CD4-positive, CD25-positive, alpha-beta regulatory T cell (primary cell): ENCODE measurements around the gene LDB2. TPM values are rescaled to one million over a fixed set of nuclear protein-coding genes. Genes with fewer than 3 reads are reported as not detected.

ENCODE experiments used
- ATAC-seq, 2 donors: fragments of 150-1000 bp; cut with Tn5 transposase; one replicate each; pipeline ENCODE4 v1.10.0; 2021; ENCODE audit warnings: low read depth in 2 of 2, moderate number of reproducible peaks in 2 of 2, moderate library complexity in 1 of 2
- DNase-seq, 3 donors: peaks; one replicate each; pipeline versions ENCODE4 v3.0.0 to v3.0.0-alpha.2; 2012 to 2022; ENCODE audit warnings: mixed read lengths in 1 of 3
- H3K27ac ChIP-seq: one replicate; pipeline ENCODE4 v1.7.0; 2013; ENCODE audit warnings: mild to moderate bottlenecking, low read length; ENCODE audit not compliant: insufficient read depth, poor library complexity, severe bottlenecking
- H3K27me3 ChIP-seq: one replicate; pipeline ENCODE4 v1.7.0; 2013; ENCODE audit warnings: low read length; ENCODE audit not compliant: control insufficient read depth, insufficient read depth
- H3K36me3 ChIP-seq: one replicate; pipeline ENCODE4 v1.7.0; 2013; ENCODE audit warnings: mild to moderate bottlenecking, low read length, moderate library complexity; ENCODE audit not compliant: control insufficient read depth, insufficient read depth
- H3K4me1 ChIP-seq: 2 replicates; pipeline ENCODE4 v1.7.0; 2013; ENCODE audit warnings: mild to moderate bottlenecking, low read length; ENCODE audit not compliant: insufficient read depth, control insufficient read depth, poor library complexity, severe bottlenecking
- H3K4me3 ChIP-seq: one replicate; pipeline ENCODE4 v1.7.0; 2013; ENCODE audit warnings: low read depth, mild to moderate bottlenecking, low read length, moderate library complexity
- H3K9me3 ChIP-seq, 2 experiments: 1 replicate in 1 of 2; 2 replicates in 1 of 2; pipeline ENCODE4 v1.7.0; 2013; ENCODE audit warnings: low read length in 2 of 2, mild to moderate bottlenecking in 1 of 2, moderate library complexity in 1 of 2; ENCODE audit not compliant: control insufficient read depth in 2 of 2
- H3K27ac Mint-ChIP-seq, 3 donors: one replicate each; pipeline ENCODE4 v1.8.0; 2020 to 2022; ENCODE audit warnings: mild to moderate bottlenecking in 3 of 3, mixed read lengths in 3 of 3, moderate library complexity in 2 of 3
- H3K27me3 Mint-ChIP-seq: one replicate; pipeline ENCODE4 v1.8.0; 2022; ENCODE audit warnings: mild to moderate bottlenecking, mixed read lengths
- H3K36me3 Mint-ChIP-seq: one replicate; pipeline ENCODE4 v1.8.0; 2020; ENCODE audit warnings: mixed read lengths
- H3K4me1 Mint-ChIP-seq, 4 donors: one replicate each; pipeline ENCODE4 v1.8.0; 2020 to 2022; ENCODE audit warnings: mixed read lengths in 4 of 4, mild to moderate bottlenecking in 1 of 4
- H3K4me3 Mint-ChIP-seq, 4 donors: one replicate each; pipeline ENCODE4 v1.8.0; 2020 to 2022; ENCODE audit warnings: mild to moderate bottlenecking in 4 of 4, mixed read lengths in 4 of 4, moderate library complexity in 3 of 4
- H3K9me3 Mint-ChIP-seq, 7 donors: one replicate each; pipeline ENCODE4 v1.8.0; 2020 to 2022; ENCODE audit warnings: mixed read lengths in 7 of 7, mild to moderate bottlenecking in 3 of 7, moderate library complexity in 2 of 7
- polyA plus RNA-seq, 4 donors: library from polyadenylated mRNA; unstranded; fragments of 300-500 nt; fragmentation: Illumina TruSeq; gene quantifications; one replicate each; pipeline ENCODE4 v1.2.3, GENCODE V29; 2021
- total RNA-seq: library from RNA; stranded (reverse); gene quantifications from one replicate; pipeline ENCODE4 v1.2.3, GENCODE V29; 2022

LDB2 gene
- total and polyA plus RNA-seq, 5 donors from 2014 or later: not detected

DNA sequence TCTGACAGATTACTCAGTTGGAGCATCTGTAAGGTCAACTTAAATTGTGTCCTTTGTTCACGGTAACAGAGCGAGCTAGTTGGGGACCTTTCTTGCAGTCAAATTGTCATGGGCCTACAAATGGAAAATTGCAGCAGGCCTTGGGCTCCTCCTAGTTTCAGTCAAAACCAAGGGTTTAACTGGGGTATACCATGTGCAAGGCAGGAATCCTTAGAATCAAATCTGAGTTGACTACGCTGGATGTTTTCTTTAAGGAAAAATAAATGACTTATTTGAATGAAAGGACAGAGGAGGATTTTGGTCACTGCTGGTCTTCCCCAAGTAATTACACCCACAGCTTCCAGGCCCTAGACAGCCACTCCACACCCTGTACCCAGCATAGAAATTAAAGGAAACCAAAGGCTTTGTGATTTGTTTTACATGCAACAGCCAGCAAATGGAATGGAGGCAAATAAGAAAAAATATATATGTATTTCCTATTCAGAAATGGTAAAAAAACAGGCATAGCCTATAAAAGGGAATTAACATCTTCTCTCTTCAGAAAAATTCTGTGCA lies 307.1 kb downstream of the LDB2 start:
- Mint-ChIP-seq H3K9me3 (peaks cover 0 to 4% (median 0%) of the 10 kb centered on the region in 7 donors), H3K27me3 (no peaks in the 10 kb centered on the region), H3K36me3 (no peaks in the 10 kb centered on the region), H3K4me3 (no peak overlapping the region), H3K4me1 (no peaks in the 10 kb centered on the region), H3K27ac (no peak overlapping the region)
- Histone ChIP-seq H3K27me3 (no peaks in the 10 kb centered on the region), H3K27ac (no peak overlapping the region), H3K4me1 (no peaks in the 10 kb centered on the region), H3K9me3 (no peaks in the 10 kb centered on the region), H3K4me3 (no peak overlapping the region), H3K36me3 (no peaks in the 10 kb centered on the region)
- ATAC-seq (no peak), DNase-seq (no peak)

DNA sequence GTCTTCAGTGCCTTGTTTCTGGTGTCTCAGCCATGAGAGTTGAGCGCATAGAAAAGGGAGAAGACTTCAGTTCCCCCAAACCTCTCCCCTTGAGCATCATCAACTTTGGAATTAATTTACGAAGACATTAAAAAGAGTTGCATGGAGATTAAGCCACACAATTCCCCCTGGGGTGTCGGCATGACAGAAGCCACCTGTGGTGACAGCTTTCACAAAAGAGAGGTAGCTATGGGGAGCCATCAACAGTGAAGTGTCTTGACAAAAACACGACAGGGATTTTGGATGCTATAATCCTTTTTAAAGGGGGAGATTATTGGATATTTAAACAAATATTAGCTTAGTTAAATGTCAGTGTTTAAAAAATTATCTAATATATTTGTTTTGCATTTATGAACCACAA lies 307.6 kb downstream of the LDB2 start:
- no peaks in the 10 kb centered on the region for H3K9me3 ChIP-seq
- H3K4me1 ChIP-seq: no peaks in the 10 kb centered on the region
- H3K36me3 Mint-ChIP-seq: no peaks in the 10 kb centered on the region
- ATAC-seq (no peak), DNase-seq (no peak)
- H3K4me3 Mint-ChIP-seq: no peak overlapping the region
- H3K27ac Mint-ChIP-seq: no peak overlapping the region
- no peaks in the 10 kb centered on the region for H3K27me3 ChIP-seq
- no peaks in the 10 kb centered on the region for H3K27me3 Mint-ChIP-seq
- no peak overlapping the region for H3K27ac ChIP-seq
- H3K4me3 ChIP-seq: no peak overlapping the region
- H3K4me1 Mint-ChIP-seq: no peaks in the 10 kb centered on the region
- no peaks in the 10 kb centered on the region for H3K36me3 ChIP-seq
- peaks cover 0 to 4% (median 0%) of the 10 kb centered on the region in 7 donors for H3K9me3 Mint-ChIP-seq

DNA sequence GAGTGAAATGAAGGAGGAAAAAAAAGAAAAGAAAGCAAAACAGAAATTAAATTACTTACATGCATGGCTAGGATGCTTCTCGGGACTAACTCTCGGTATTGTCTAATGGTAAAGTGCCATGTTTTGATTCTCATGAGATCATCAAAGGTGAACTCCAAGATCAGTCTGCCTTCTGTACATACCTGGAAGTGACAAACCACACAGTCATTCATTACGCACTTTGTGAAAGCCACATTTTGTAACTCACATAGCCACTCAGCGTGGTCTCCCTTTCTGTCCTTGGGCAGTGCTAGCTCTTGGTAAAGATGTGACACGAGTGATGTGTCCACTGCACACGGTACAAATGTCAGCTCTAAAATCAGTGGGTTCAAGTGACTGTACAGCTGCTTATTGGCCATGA lies 309.8 kb downstream of the LDB2 start:
- no peaks in the 10 kb centered on the region for H3K27me3 ChIP-seq
- no peaks in the 10 kb centered on the region for H3K4me1 Mint-ChIP-seq
- H3K4me3 Mint-ChIP-seq: no peak overlapping the region
- ATAC-seq (no peak), DNase-seq (no peak)
- H3K36me3 ChIP-seq: no peaks in the 10 kb centered on the region
- no peak overlapping the region for H3K27ac Mint-ChIP-seq
- H3K27me3 Mint-ChIP-seq: no peaks in the 10 kb centered on the region
- no peak overlapping the region for H3K27ac ChIP-seq
- no peak overlapping the region for H3K4me3 ChIP-seq
- no peaks in the 10 kb centered on the region for H3K9me3 ChIP-seq
- no peaks in the 10 kb centered on the region for H3K4me1 ChIP-seq
- peaks cover 0 to 4% (median 2%) of the 10 kb centered on the region in 7 donors for H3K9me3 Mint-ChIP-seq
- no peaks in the 10 kb centered on the region for H3K36me3 Mint-ChIP-seq

DNA sequence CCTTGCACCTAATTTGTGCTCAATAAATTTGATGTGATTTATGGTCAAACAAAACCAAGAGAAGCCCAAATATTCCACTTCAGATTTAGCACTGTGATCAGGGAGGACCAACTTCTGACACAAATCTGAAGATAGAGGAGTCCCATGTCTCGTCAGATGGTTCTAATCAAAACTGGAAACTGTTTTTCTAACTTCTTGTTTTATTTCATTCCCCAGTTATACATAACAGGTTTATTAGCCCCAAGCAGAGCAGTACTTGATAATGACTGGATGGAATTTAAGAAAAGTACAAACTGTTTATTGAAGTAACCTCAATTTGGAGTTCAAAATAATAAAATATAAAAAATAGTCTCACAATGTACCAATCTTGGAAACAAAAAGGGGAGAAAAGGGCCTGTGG lies 310.3 kb downstream of the LDB2 start:
- Mint-ChIP-seq H3K27ac (no peak overlapping the region), H3K36me3 (no peaks in the 10 kb centered on the region), H3K27me3 (no peaks in the 10 kb centered on the region), H3K4me1 (no peaks in the 10 kb centered on the region), H3K4me3 (no peak overlapping the region), H3K9me3 (peaks cover 0 to 4% (median 2%) of the 10 kb centered on the region in 7 donors)
- Histone ChIP-seq H3K4me1 (no peaks in the 10 kb centered on the region), H3K27ac (no peak overlapping the region), H3K9me3 (no peaks in the 10 kb centered on the region), H3K4me3 (no peak overlapping the region), H3K27me3 (no peaks in the 10 kb centered on the region), H3K36me3 (no peaks in the 10 kb centered on the region)
- no peak for ATAC-seq
- no peak for DNase-seq

DNA sequence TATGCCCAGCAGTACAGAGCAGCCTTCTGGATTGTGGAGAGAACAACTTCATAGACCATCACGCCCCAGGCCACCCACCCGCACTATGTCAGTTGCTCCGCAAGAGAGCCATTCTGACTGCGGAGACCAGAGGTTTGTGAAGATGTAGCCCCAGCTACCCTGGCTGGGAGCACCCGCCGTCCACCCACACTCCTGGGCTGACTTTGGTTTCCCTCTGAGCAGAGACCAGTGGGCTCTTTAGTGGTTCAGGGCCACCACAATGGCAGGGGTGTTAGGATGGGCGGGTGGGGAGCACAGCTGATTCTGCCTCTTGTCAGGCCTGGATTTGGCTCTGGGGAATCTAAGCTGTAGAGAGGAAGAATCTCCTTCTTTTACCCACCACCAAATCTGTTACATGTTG lies 313.4 kb downstream of the LDB2 start:
- ATAC-seq: no peak
- H3K9me3 Mint-ChIP-seq: peaks cover 0 to 8% (median 3%) of the 10 kb centered on the region in 7 donors
- H3K4me1 Mint-ChIP-seq: no peaks in the 10 kb centered on the region
- H3K27me3 ChIP-seq: no peaks in the 10 kb centered on the region
- no peaks in the 10 kb centered on the region for H3K27me3 Mint-ChIP-seq
- no peak for DNase-seq
- H3K27ac Mint-ChIP-seq: no peak overlapping the region
- no peaks in the 10 kb centered on the region for H3K36me3 ChIP-seq
- H3K4me3 ChIP-seq: no peak overlapping the region
- no peak overlapping the region for H3K27ac ChIP-seq
- H3K36me3 Mint-ChIP-seq: no peaks in the 10 kb centered on the region
- H3K4me3 Mint-ChIP-seq: no peak overlapping the region
- no peaks in the 10 kb centered on the region for H3K4me1 ChIP-seq
- H3K9me3 ChIP-seq: no peaks in the 10 kb centered on the region

DNA sequence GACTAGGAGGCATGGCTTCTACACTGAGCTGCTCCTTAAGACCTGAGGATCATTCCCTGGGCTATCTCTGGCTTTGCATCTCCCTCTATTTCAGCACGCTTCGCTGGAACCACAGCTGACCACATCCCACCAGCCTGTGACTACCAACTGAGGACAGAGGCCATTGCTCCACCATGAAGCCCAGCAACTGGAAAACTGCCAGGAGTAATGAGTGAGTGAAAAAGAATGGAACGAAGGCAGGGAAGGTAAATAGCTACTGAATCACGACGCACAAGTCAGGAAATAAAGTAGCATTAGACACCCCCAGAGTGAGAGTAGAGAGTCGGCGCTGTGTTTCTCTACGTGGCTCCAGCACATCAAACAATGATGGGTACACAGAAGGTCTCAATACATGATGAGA lies 314.7 kb downstream of the LDB2 start:
- H3K9me3 ChIP-seq: no peaks in the 10 kb centered on the region
- DNase-seq (no peak), ATAC-seq (no peak)
- H3K36me3 ChIP-seq: no peaks in the 10 kb centered on the region
- H3K27ac ChIP-seq: no peak overlapping the region
- Mint-ChIP-seq H3K27me3 (no peaks in the 10 kb centered on the region), H3K9me3 (peaks cover 2 to 9% (median 4%) of the 10 kb centered on the region in 7 donors), H3K4me3 (no peak overlapping the region), H3K27ac (no peak overlapping the region), H3K36me3 (no peaks in the 10 kb centered on the region), H3K4me1 (no peaks in the 10 kb centered on the region)
- H3K27me3 ChIP-seq: no peaks in the 10 kb centered on the region
- H3K4me1 ChIP-seq: no peaks in the 10 kb centered on the region
- no peak overlapping the region for H3K4me3 ChIP-seq

DNA sequence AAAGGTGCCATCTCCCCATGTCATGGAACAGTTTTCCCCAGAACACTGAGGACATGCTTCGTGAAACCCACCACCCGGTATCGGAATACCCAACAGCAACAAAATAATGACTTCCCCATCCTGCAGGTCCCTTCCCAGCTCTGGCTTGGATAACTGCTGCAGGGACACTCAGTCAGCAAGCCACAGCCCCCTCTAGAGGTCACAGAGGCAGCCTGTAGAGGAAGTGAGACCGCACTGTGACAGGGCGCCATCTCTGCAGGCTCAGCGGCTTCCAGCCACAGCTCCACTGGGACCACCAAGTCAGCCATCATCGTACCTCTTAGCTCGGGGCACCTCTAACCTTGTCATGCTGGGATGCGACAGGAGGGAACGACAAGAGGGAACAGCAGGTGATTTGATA lies 315.9 kb downstream of the LDB2 start:
- Histone ChIP-seq H3K27me3 (no peaks in the 10 kb centered on the region), H3K4me3 (no peak overlapping the region), H3K9me3 (no peaks in the 10 kb centered on the region), H3K36me3 (no peaks in the 10 kb centered on the region), H3K27ac (no peak overlapping the region), H3K4me1 (no peaks in the 10 kb centered on the region)
- Mint-ChIP-seq H3K36me3 (no peaks in the 10 kb centered on the region), H3K4me3 (no peak overlapping the region), H3K4me1 (no peaks in the 10 kb centered on the region), H3K27me3 (no peaks in the 10 kb centered on the region), H3K9me3 (peaks cover 2 to 13% (median 5%) of the 10 kb centered on the region in 7 donors), H3K27ac (no peak overlapping the region)
- DNase-seq (no peak), ATAC-seq (no peak)

DNA sequence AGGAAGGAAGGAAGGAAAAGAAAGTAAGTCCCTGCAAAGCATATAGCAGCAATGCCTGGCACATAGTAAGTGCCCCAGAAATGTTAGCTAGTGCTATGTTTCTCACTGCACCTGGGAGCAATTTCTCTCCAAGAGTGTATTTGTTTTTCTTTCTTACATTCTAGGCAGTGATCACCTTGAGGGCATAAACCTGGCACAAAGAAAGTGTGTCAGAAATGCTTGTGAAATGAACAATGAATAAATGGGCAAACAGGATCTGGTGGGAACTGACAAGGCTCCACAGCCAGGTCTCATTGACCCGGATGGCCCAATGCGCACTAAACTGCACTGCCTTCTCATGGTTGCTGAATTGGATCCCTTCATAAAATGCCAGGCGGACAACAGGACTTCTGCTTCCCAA lies 316.4 kb downstream of the LDB2 start:
- Histone ChIP-seq H3K27me3 (no peaks in the 10 kb centered on the region), H3K4me3 (no peak overlapping the region), H3K36me3 (no peaks in the 10 kb centered on the region), H3K9me3 (no peaks in the 10 kb centered on the region), H3K4me1 (no peaks in the 10 kb centered on the region), H3K27ac (no peak overlapping the region)
- Mint-ChIP-seq H3K4me1 (no peaks in the 10 kb centered on the region), H3K36me3 (no peaks in the 10 kb centered on the region), H3K27ac (no peak overlapping the region), H3K27me3 (no peaks in the 10 kb centered on the region), H3K4me3 (no peak overlapping the region), H3K9me3 (peaks cover 2 to 10% (median 5%) of the 10 kb centered on the region in 7 donors)
- DNase-seq: no peak
- no peak for ATAC-seq
